HG02884 (cell line): Measurements from ENCODE around the gene CPO.

Experiments used
- ATAC-seq: cut with Tn5 transposase; IDR thresholded peaks from one replicate; pipeline ENCODE4 v1.9.1; 2021; ENCODE audit warnings: mild to moderate bottlenecking, moderate library complexity; ENCODE audit not compliant: unreplicated experiment

Gene CPO

GRCh38 chr2:206971805-206972204, 32.5 kb downstream of the CPO start:
- ATAC-seq: no peak

GRCh38 chr2:206974551-206974950, 35.2 kb downstream of the CPO start:
- no peak for ATAC-seq

- no peak for ATAC-seq
Measured at GRCh38 chr2:206978746-206979145, 39.4 kb downstream of the CPO start.

DNA sequence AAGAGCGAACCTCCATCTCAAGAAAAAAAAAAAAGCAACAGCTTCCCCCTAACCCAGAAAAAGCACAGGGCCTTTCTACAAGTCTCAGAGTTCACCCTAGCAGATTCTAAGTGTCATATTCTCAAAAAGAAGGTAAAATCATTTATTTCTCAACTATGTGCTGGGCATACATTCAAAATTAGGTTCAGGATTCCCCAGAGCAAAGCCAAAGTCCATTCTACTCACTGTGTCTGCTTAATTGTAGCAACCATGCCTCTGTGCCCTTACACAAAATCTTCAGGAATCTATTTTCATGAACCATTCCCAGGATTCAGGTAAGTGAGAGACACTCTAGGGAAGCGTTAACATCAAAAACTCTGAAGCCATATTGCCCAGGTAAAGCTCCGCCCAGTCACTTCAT, 40.0 kb downstream of the CPO start:
- ATAC-seq: no peak

DNA sequence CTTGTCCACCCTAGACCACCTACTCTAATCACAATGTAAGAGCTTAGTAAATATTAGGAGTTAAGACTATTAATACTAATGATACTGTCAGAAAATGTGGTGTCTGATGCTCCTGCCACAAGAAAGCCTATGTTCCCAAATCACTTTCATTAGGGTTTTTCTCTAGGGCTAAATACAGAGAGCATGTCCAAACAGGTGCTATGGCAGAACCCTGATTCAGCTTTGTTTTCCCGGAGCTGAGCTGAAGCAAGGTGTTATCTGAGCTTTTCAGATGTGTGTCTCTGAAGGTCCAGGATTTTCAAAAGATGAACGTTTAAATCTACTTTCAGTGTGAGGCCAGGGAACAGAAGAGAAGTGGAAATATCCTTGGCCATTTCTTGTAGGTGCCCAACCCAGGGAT, 40.6 kb downstream of the CPO start:
- ATAC-seq: no peak

- ATAC-seq: no peak
Measured at GRCh38 chr2:206980413-206980812, 41.1 kb downstream of the CPO start.

DNA sequence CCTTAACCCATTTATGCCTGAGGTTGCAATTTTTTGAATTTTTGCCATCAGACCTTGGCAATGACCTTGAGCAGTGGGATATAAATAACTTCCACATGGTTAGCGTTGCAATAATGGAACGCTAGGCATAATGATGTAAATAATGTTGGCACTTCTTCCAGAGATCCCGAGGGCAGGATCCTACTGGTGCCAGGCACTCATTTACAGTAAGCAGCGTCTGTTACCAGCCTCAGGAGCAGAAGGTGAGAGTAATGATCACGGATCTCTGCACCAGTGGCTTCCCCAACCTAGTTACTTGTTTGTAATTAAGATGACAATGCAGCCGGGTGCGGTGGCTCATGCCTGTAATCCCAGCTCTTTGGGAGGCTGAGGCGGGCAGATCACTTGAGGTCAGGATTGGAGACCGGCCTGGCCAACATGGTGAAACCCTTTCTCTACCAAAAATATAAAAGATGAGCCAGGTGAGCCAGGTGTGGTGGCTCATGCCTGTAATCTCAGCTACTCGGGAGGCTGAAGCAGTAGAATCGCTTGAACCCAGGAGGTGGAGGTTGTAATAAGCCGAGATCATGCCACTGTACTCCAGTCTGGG, 41.9 kb downstream of the CPO start:
- ATAC-seq: no peak

GRCh38 chr2:206981739-206982340, 42.5 kb downstream of the CPO start:
- ATAC-seq: no peak

DNA sequence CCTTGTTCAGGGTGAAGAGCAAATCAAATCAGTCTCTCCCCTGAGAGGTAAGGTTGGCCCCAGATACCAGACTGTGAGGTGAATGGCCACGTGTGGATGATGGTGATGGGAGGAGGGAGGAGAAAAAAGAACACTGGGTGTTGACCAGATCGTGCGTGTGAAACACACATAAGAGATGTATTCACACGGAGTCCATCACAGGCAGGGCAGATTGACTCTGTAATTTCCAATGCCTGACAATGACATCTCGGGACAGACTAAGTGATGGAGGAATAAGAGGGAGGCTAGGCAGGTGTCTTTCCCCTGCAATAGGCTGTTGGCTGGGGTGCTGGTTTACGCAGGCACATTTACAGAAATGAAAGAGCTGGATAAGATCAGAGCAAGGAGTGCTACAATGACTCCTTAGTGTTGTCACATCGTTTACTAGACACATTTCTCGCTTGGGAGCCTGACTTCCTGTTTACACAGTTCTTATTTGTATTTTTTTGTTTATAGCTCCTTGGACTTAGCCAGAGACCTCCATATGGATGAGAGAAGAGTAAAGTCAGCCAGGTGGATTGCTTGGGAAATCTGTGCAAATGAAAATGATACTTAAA, 43.1 kb downstream of the CPO start:
- no peak for ATAC-seq

GRCh38 chr2:206983161-206983859, 44.0 kb downstream of the CPO start:
- no peak for ATAC-seq

DNA sequence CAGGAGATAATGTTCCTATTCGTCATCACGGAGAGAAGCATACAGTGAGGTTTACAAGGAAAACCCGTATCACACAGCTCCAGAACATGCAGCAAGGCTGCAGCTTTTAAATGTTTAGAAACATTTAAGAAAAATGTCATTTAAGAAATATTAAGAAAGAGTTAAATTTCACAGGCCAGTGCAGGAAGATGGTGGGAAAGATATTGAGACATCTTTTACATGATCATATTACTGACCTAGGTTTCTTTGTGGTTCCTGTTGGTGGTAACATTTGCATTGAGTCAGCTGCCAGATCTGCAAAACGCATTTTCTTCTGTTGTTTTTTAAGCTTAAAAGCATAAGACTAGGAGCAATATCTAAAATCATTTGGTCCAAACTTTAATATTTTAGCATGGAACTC, 44.9 kb downstream of the CPO start:
- no peak for ATAC-seq

DNA sequence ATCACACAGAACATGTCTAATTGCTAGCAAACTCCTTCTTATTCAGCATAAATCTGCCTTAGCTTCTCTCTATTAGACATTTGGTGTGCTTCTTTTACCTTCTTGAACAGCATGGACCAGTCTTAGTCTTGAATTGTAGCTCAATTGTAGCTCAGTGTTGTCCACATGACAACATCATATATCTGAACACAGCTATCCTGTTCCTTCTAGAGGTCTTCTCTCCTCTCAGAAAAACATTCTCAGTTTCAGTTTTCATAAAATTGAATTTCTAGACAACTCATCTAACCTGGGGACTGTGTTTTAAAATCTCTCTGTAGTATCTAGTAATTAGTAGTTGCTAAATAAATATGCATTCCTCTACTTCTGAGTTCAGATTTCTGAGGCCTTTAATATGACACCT, 47.6 kb downstream of the CPO start:
- no peak for ATAC-seq

DNA sequence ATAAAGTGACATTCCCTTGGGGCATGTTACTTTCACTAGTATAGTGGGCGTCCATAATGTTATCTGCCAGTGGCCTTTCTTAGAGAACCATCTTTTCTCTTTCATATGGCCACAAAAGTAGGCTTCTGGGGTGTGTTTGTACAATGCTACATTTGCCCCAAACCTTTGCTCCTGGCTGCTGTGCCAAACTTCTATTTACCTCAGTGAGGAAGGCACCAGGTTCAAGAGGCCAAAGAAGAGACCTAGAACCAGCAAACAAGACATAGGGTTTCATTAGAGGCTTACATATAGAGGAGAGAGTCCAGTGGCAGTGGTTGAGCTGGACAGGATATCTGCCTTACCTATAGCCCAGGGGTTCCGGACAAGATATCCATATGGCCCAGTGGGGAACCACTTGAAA, 48.5 kb downstream of the CPO start:
- no peak for ATAC-seq

GRCh38 chr2:206988884-206989283, 49.6 kb downstream of the CPO start:
- no peak for ATAC-seq

GRCh38 chr2:206989311-206989710, 50.0 kb downstream of the CPO start:
- ATAC-seq: no peak

GRCh38 chr2:206990360-206990759, 51.0 kb downstream of the CPO start:
- no peak for ATAC-seq

DNA sequence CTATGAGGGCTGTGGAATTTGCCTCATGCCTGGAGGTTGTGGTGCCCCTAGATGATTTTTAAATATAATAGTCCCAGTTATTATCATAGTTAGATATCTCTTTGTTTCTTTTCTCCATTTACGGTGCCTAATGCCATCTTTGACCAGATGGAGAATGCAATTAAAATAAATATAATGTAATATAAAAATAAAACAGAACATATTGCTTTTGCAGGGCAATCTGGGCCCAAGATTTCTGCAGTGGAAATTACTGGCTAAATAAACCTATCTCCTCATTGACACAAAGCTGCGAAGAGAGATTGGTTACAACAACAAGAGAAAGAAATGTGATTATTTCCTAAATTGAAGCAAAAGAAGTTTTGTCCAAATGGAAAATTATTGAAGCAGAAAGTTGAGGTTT, 51.8 kb downstream of the CPO start:
- no peak for ATAC-seq

DNA sequence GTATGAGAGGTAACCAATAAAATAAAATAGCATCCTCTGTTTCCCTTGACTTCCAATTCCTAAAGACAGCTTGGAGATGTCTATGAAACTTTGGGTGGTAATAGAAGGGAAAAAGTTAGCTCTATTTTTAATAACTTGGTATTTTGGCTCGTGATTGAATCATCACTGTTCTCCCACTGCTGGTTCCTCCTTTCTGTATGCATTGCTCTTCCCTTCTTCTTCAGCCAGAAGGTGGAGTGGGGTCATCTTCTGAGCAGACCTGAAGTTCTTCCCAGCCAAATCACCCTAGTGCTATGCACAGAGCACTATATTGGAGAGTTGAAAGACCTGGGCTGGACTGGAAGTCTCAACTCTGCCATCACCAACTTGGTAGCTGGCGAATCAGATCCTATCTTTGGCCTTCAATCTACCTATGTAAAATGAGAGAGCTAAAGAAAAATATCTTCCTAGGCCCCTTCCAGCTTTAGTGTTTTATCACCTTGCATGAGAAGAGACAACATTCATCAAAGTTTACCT, 54.1 kb downstream of the CPO start:
- ATAC-seq: no peak

- ATAC-seq: no peak
Measured at GRCh38 chr2:206993964-206994363, 54.6 kb downstream of the CPO start.

DNA sequence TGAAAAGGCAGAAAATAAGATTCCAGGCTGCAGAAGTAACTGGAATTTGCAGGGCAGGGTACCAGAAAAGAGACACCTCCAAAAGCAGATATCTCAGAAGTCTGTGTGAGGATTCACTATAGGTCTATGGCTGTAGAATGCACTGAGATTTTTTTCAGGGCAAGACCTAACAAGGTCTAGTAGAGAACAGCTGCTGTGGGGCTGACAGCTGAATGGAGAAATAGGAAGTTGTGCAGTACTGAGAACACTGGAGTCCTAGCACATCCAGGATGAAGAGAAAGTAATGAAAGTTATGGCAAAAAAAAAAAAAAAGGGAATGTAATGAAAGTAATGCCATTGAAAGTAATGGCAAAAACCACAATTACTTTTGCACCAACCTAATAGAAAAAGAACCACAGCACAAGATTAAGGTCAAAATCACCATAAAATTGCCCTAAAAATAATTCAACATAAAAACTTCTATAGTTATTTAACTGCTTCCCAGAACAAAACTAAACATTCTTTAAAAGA, 57.3 kb downstream of the CPO start:
- ATAC-seq: no peak

DNA sequence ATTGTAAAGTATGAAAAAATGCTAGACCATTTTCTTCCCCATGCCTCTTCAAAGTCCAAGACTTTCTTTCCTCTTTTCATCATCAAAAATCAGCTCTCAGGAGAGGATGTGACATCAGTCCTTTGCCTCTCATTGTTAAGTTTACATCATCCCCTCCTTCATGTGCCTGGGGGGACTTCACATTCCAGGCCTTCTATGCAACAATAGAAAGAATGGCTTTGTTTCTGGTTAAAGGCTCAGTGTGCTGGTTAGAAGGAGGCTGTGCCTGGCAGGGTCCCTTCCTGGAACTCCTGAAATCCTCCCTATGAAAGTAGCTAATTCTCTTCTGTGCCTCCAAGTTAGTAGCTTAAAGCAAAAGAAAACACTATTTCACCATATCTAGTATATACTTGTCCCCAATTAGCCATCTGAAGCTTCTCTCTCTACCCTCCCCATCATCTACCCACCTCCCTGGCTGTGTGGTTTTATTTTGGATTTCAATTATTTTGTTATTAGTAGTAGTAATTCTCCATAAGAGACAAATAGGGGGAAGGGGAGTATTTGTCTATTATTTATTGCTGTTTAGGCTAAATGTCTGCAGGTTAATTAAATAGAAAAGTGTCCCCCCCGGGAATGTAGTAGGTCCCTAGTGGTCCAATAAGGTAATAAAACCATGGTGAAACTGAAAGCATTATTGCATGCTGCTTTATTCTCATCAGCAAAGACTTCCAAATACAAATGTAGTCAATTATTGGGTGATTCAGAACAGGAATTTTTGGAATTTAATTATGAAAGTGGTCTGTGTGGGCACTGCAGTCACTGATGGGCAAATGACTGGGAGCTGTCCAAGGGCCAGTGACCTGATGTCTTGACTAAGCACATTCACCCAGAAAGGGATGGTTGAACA, 69.0 kb downstream of the CPO start:
- no peak for ATAC-seq
